HG03457 (cell line): Measurements from ENCODE around the gene FXYD6.

ENCODE experiments used
- ATAC-seq: cut with Tn5 transposase; IDR thresholded peaks from one replicate; pipeline ENCODE4 v1.9.1; 2021; ENCODE audit warnings: moderate number of reproducible peaks; ENCODE audit not compliant: unreplicated experiment

Gene FXYD6

DNA sequence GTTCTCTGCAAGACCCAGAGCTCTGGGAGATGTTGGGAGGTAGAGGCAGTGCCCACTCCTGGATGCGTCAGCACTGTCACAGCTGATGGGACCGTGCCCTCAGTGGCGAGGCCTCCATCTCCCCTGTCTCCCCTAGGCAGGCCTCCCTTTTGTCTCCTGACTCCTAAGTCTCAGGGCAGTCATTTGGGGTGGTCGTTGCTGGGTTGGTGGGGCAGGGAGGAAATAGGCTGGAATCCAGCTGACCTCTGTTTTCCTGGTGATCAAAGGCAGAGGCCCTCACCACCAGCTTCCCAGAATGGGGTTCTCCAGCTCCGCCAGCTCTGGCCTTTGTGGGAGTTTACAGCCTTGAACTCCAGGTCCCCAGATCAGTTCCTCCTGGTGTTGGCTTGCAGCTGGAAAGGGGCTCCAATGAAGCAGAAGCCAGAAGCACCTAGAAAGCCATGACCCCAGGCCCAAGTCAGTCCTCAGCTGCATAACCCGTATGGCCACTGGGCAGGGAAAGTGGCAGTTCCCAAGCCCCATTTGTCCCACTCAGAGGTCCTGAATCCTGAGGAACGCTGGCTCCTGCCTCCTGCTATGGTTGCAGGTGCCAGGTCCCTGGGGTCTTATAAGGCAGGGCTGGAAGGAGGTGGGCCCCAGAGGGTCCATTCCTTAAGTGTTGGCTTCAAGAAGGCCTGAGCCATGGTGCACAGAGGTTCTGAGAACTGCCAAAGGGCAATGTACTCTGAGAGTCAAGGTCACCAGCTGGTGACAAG is 44.6 kb downstream of the FXYD6 start:
- ATAC-seq, result no peak

DNA sequence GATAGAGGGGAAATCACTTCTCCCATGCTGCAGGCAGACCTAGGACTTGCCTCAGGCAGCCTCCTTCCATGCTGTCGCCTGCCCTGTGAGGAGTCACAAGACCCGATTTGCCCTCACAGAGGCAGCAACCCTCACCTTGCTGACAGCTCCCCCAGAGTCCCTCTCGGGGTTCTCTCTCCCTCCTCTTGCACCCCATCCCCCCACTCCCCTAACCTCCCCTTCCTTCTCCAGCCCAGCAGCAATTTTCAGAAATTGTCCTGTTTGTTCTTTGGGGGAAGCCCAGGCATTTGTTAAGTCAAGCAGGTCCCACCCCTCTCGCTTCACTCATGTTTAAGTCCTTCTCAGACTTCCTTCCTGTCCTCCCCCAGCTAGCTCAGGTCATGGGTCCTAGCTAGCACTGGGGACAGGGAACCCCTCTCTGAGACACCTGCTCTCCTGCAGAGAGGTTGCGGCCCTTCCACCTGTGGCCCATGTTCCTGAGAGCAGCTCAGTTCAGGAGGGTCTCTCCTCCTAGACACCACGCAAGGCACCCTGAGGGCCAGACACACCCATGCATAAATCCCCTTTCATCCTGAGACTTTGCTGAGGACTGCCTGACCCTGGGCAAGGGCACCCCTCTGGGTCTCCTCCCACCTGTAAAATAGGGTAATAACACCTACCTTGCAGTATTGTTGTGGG is 45.6 kb downstream of the FXYD6 start:
- ATAC-seq, result no peak

DNA sequence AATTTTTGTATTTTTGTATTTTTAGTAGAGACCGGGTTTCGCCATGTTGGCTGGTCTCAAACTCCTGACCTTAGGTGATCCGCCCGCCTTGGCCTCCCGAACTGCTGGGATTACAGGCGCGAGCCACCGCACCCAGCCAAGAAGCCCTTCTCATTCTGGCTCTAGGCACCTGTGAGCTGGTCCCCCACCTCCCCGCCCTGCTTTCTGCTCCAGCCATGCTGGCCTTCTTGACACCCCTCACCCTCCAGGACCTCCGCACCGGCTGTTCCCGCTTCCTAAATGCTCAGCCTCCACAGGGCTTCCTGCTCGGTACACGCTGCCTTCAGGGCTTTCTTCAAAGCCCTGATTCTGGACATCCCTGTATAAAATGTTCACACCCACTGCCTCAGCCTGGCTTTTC is 46.4 kb downstream of the FXYD6 start:
- no peak for ATAC-seq

DNA sequence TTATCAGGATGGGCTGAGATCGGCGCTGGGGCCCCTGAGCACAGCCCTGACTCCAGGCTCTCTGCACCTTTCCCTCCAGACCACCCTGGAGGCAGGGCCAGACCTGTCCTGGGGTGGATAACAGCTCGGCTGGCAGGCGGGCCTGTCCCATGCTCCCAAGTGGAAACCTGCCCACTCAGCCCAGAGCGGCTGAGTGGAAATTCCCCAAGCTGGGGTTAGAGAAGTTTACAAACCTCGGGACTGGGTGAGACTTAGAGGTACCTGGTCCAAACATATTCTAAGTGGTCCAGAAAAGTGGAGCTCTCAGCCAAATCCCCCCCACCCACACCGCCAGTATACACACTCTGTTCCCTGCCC is 47.1 kb downstream of the FXYD6 start:
- no peak for ATAC-seq

DNA sequence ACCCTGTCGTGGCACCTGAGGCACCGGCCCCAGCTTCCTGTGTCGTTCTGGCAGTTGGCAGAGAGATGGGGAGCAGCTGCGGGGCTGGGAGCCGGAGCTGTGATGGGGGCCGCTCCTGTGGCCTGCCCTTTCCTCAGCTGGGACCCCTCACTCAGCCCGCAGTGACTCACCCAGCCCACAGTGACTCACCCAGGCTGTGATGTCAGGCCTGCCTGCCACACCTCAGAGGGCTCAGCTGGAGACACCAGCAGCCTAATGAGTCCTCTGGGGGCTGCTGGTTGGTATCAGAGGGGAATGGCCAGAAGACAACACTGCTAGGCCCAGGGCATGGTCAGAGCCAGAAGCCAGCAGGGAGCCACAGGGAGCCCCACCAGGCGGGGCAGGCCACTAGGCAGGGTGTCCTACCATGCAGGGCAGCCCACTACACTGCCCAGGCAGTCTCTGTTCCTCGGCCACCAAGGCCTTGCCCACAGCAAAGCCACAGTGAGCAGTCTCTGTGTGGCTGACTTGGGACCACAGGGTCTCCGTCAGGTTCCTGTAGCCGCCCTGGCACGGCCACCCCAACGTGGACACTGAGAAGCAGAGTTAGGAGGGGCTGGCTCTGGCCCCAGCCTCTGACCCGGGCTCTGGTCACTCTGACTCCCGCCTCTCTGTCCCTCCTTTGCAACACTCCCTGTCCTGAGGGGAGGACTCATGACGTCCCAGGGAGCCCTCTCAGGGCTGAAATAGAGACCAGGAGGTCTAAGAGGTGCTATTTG is 47.7 kb downstream of the FXYD6 start:
- ATAC-seq, result peak; percentile 45

DNA sequence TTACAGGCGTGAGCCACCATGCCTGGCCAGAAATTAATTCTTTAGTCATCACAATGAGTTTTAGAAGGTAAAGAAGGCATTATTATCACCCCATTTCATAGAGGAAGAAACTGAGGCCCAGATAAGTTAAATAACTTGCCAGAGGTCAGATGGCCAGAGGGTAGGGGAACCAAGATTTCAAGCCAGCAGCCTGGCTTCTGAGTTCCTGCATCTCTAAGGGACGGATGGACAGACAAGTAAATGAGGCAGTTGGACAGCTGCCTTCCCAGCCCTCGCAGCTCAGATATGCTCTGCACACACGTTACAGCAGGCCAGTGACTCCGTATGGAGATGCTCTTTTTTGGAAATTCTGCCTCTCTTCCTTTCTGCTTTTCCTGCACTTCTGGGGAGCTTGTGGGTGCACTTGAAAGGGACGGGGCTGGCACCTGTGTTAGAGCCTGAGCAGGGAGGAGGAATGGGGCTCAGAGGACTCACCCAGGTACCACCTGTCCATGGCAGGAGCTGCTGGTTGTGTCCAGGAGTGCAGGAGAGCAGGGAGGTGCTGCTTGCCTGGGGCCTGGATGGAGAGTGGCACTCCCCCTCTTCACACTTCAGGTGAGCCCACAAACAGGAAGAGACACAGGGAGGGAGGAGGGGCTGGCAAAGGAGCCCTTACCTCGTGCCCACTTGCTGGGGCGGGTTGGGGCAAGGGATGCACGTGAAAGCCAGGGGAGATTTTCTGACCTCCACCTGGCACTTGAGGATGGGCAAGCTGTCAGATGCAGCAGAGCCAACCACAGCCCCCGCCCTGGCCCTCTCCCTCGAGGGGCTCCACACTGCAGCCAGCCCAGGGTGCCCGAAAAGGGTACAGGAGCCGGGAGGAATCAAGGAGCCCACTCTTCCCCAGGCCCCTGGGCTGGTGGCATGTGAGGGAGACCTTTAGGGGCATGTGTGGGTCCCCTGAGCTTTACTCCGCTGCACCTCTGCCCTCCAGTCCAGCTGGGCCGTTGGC is 48.6 kb downstream of the FXYD6 start:
- no peak for ATAC-seq

DNA sequence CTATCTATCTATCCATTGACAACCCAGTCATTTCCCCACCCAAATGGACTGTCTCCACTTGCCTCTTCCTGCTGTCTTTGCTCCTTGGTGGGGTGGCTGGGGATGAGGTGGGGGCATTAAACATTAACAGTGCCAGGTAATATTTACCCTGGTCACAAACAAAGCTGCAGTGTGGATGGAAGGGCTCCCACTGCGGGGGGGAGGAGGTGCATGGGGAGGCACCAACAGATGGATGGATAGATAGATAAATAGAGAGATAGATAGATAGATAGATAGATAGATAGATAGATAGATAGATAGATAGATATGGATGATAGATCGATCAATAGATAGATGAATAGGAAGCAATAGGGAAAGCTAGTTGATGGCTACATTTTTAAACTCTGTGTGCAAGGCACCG is 49.6 kb downstream of the FXYD6 start:
- ATAC-seq, result no peak

DNA sequence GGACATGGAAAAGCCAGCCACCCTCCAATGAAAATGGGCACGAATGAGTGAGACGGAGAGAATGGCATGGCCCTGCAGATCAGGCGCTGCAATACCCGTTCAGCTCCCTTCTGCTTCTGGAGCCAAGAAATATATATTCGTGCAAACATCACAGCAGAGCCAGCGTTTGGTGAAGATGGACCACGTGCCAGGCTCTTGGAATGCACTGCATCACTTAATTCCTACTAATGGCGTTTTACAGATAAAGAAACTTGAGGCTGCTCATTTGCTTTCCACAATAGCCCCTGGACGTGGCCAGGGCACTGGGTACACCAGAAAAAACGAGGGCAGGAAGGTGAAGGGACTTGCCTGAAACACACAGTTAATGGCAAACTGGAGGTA is 50.3 kb downstream of the FXYD6 start:
- no peak for ATAC-seq

DNA sequence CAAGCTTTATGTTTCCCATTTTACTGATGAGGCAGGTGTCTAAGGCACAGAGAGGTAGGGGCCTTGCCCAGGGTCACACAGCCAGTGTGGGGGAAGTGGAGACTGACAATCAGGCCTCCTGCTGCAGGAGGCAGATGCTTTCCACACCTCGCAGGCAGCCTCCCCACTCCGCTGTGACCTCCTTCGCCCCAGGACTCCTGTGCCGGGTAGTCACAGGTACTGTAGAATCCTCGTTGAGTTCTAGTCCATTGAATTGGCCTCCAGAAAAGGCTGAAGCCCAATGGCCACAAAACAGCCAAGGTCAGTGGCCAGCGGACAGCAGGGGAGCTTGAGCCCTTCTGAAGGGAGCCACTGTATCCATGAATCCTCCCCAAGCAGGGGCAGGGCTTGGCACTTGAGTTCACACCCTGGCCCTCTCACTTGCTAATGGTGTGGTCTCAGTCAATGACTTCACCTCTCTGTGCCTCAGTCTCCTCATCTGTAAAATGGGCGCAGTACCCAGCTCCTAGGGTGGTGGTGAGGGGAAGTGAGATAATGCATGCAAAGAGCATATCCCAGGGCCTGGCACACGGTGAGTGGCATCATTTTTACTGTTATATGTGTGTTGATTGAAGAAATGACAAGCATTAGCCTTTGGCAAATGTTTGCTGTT is 50.8 kb downstream of the FXYD6 start:
- ATAC-seq, result no peak

DNA sequence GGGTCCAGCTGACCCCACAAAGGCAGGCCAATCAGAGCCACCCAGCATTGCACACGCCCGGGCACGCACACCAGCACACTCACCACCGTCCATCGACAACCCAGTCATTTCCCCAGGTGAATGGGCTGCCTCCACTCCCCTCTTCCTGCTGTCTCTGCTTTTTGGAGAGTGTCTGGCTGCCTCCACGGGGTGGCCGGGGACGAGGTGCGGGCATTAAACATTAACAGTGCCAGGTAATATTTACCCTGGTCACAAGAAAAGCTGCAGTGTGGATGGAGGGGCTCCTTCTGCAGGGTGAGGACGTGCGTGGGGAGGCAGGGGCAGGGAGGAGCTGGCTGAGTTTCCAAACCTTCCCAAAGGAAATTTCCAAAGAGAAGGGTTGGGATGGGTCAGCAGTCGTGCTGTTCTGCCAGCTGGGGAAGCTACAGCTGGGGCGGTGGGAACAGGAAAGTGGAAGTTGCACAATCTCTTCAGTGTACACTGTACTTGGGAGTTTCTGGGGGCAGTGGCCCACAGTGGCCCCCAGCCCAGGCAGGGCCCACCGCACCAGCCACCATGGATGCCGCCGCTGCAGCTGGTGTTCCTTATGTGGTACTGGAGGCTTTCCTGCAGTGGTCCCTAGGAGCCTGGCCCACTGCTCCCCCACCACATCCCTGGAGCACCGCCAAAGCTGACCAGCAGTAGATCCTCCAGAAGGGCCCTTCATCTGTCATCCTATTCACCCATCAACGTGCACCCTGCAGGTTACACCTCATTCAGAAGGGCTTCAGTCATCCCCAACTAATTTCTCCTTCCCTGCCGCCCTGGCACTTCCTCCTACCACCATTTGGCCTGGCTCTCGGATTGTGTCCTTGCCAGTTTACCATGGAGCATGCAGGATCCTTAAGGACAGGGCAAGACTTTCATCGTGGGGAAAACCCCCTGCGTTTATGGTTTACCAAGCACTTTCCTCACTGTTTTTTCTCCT is 51.6 kb downstream of the FXYD6 start, which contains the start of gene FXYD2:
Gene FXYD2 (minus strand): TSS at position 174 of the 967 bp plus-strand sequence. CDS start 66 bp downstream, at position 108.
- no peak for ATAC-seq

DNA sequence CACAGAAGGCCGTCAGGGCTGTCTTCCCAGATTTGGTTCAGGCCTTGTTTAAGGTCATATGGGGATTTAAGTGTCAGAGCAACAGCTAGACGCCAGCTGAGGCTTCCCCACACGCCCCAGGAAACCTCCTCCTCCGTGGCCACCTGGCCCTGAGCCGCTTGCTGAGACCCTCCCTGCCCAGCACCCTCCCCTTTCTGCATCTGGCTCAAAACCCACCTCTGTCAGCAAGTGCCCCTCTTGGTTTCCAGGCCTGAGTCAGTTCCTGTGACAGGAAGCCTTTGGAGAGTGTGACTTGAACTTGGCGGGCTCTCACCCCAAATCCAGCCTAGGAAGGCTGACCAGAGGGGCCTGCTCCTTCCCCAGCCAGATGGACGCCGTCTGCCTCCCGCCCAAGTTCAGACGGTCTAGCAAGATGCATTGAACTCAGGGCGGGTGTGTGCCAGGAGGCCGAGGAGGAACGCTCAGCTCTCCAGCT is 52.5 kb downstream of the FXYD6 start:
- ATAC-seq, result no peak

DNA sequence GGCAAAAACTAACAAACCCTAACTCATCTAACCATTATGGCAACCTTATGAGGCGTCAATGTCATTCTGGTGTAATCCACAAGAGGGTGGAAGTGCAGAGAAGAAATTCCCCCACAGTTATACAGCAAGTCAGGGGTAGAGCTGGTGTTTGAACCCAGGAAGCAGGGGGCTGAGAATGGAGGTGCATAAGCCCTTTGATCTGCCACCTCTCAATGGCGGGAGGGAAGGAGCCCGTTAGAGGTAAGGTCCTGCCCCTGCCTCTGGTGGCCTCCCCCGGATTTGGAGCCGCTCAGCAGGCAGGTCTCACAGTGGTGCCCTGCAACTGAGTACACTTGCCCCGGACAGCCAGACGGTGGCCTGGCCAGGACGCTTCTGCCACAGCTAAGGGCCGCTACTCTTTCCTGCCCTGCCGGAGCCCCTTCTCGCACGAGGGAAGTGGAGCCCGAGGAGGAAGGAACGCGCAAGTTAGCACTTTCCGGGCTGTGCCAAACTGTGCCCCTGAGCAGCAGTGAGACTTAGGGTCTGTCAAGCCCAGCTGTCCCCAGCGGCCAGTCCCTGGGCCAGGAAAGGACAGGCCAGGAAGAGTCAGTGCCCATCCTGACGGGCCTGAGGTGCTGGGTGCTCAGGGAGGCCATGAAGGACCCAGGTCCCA is 53.0 kb downstream of the FXYD6 start:
- no peak for ATAC-seq

DNA sequence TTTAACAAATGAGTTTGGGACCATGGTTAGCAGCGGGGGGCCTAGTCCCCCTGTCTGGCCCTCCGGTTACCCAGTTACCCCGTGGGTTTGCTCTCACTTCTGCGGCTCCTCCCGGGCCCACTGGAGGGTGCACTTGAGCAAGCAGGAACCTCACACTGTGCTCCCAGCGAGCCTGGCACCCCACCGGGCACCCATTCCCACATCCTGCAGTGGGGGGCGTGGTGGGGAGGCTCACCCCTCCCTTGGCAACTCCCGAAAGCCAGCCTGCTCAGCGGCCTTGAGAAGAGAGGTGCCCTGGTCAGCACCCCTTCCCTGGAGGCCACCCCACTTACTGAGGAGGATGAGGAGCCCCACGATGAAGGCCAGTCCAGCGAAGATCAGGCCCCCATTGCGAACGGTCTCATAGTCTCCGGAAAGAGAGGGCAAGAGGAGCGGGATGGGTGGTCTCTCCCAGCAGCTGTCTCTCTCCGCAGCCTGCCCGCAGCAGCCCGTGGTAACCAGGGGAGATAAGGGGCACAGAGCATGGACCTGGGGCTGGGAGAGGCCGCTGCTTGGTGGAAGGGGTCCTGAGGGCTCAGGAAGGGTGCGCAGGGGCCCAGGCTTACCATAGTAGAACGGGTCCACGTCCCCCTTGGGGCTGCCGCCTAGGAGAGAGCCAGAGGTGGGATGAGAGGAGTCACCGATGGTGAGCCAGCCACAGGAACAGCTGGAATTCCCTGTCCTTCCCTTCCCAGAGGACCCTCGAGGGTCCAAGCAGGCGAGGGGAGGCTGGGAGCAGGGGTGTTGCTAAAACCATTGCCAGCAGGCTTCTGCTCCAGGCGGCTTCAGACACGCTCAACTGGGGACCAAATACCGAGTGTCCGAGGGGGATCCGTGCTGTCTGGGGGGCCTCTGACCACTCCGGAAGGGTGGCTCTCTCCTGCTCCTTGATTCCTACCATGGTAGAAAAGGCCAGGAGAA is 54.1 kb downstream of the FXYD6 start:
- ATAC-seq, result no peak

DNA sequence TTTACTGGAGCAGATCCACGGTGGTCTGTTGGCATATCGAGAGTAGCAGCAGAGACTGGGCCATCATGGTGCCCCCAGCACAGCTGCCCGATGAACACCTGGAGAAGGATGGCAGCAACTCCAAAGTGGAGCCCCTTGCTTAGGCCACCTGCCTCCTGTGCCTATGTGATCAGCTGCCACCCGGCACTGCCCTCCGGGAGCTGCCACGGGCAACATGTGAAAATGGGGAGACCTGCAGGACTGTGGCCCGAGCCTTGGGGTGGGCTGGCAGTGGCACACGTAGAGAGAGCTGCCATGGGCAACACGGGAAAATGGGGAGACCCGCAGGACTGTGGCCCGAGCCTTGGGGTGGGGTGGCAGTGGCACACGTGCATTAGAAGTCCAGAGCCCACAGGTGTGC is 55.0 kb downstream of the FXYD6 start:
- no peak for ATAC-seq

DNA sequence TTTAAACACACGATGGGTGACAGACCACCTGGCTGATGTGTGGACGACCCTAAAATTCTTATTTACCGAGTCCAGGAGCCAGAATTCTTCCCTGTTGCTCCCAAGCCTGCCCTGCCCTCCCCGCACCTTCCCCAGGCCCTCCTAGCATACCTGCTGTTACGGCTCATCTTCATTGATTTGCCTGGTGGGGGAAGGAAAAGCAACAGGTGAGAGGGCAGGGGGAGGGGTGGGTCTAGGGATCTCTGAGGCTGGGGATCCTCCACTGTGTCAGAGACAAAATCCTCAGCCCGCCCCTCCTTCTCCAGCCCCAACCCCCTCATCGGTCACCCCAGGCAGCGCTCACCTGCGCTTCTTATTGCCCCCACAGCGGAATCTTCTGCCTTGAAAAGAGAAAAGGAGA is 55.9 kb downstream of the FXYD6 start:
- no peak for ATAC-seq

DNA sequence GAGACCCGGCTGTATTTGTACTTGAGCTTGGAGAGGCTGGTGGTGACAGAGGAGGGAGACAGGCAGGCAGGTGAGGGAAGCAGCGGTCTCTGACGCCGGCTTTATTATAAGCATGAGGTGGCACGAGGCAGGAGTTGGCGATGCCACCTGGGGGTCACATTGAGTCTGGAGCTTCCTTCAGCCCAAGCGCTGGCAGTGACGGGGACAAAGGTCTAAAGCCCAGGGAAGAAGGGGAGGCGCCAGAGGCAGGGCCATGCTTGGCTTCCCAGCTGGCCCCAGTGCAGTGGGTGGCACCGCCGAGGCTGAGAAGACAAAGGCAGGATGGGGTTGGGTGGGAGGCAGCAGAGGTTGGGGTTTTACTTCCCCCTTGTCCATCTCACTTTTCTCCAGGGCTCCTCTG is 56.4 kb downstream of the FXYD6 start:
- ATAC-seq, result no peak
